Astrocyte of the cerebellum (primary cell): ENCODE measurements around the gene SYNM.

Experiments used
- DNase-seq: peaks from one replicate; pipeline ENCODE4 v3.0.0-alpha.2; 2011; ENCODE audit warnings: low read depth
- H3K4me3 ChIP-seq: 2 replicates; pipeline ENCODE4 v1.5.1; 2011; ENCODE audit warnings: mild to moderate bottlenecking, low read depth, low read length, moderate library complexity
- in situ Hi-C: cut with HindIII; loops from 2 replicates; pipeline ENCODE4 v1.10.0; 2017; ENCODE audit warnings: low sequenced_read_pairs
- TF ChIP-seq, protein P1 (sequence below): IDR thresholded peaks from 2 replicates; pipeline ENCODE4 v1.5.1; 2012; ENCODE audit warnings: low read length, low read depth, moderate library complexity, mild to moderate bottlenecking; ENCODE audit errors: missing control alignments

SYNM gene

DNA sequence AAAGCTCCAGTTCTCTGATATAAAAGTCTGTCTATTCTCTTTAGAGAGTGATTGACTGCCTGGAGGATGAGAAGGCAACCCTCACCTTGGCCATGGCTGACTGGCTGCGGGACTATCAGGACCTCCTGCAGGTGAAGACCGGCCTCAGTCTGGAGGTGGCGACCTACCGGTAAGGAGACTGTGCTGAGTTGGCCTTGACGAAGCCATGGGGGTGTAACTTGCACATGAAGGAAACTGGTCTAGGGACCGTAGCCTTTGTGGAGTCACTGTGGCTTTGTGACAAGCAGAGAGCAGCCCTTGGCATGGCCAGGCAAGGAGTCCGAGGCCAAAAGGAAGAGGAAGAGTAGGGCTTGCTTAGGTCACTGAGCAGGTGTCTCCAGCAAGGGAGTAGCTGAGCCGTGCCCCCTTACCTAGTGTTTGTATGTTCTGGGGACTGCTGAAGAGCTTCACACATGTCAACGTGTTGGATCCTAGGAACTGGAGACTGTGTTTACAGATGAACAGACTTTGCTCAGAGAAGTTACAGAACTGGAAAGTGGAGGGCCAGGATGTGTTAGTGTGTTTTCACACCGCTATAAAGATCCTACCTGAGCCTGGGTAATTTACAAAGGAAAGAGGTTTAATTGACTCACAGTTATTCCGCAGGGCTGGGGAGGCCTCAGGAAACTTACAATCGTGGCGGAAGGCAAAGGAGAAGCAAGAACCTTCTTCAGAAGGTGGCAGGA is 8.8 kb downstream of the SYNM start:
- DNase-seq = no peak
- TF ChIP-seq, protein P1, sequence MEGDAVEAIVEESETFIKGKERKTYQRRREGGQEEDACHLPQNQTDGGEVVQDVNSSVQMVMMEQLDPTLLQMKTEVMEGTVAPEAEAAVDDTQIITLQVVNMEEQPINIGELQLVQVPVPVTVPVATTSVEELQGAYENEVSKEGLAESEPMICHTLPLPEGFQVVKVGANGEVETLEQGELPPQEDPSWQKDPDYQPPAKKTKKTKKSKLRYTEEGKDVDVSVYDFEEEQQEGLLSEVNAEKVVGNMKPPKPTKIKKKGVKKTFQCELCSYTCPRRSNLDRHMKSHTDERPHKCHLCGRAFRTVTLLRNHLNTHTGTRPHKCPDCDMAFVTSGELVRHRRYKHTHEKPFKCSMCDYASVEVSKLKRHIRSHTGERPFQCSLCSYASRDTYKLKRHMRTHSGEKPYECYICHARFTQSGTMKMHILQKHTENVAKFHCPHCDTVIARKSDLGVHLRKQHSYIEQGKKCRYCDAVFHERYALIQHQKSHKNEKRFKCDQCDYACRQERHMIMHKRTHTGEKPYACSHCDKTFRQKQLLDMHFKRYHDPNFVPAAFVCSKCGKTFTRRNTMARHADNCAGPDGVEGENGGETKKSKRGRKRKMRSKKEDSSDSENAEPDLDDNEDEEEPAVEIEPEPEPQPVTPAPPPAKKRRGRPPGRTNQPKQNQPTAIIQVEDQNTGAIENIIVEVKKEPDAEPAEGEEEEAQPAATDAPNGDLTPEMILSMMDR = no peak
- in situ Hi-C loops = no loop called here
- no peak overlapping the region for H3K4me3 ChIP-seq

DNA sequence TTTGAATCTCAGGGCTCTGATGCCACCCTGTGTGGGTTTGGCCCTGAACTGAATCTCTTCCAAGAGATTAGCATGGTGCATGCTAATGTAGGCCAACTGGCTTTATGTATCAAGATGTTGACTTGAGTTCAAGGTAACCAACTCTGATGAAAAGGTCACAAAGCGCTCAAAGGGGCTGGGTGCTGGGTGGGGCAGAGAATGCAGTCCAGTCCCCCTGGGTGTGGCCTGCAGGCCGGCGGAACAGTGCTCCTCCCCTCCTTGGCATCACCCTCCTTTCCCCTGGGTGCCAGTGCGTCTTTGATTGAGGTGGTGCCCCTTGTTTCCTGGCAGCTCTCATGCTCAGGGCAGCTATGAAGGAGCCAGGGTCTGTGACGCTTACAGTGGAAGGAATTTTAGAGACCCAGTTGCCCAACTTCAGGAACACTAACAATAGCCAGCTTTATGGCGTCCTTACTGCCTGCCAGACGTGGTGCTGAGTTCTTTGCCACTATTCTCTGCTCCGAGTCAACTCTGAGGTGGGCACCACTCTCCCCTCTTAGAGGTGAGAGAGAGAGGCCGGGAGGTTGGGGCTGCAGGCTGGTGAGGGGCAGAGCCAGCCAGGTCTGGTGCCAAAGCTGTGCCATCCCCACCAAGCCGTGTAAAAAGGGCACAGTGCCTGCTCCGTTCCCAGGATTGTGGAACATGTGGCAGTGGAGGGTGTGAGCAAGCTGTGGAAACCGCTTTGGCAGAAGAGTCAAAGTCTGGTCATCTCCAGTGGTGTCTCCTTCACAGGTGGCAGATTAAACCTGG is 9.8 kb downstream of the SYNM start:
- in situ Hi-C loops = no loop called here
- TF ChIP-seq, protein P1 = no peak
- DNase-seq = no peak
- H3K4me3 ChIP-seq = no peak overlapping the region

DNA sequence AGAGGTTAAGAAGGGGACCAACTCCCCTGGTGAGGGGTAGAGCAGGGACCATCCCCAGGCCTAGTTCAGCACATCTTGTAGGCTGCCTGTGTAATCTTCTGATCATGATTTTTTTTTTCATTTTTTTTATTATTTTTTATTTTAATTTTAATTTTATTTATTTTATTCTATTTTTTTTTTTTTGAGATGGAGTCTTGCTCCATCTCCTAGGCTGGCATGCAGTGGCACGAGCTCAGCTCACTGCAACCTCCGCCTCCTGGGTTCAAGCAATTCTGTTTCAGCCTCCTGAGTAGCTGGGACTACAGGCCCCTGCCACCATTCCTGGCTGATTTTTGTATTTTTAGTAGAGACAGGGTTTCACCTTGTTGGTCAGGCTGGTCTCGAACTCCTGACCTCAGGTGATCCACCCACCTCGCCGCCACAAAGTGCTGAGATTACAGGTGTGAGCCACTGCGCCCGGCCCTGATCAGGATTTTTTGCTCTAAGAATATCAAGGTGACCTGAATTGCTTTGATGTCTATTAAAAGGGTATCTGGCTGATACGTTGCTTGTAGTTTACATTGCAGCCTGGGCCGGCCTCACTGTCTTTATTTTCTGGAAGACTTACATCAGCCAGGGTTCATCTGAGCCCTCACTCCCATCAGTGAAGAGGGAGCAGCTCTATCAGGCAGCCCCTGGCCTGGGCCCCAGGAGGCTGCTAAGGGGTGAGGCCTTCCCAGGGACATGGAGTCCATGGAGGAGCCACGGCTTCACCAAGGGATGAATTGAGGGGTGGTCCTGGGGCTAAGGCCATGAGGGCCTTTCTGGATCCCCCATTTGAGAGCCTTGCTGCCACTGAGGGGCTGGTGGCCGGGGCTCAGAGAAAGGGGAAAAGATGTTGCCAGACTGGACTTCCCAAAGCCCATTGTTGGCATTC is 10.7 kb downstream of the SYNM start:
- no peak for DNase-seq
- TF ChIP-seq, protein P1 = no peak
- in situ Hi-C loops = no loop called here
- no peak overlapping the region for H3K4me3 ChIP-seq

DNA sequence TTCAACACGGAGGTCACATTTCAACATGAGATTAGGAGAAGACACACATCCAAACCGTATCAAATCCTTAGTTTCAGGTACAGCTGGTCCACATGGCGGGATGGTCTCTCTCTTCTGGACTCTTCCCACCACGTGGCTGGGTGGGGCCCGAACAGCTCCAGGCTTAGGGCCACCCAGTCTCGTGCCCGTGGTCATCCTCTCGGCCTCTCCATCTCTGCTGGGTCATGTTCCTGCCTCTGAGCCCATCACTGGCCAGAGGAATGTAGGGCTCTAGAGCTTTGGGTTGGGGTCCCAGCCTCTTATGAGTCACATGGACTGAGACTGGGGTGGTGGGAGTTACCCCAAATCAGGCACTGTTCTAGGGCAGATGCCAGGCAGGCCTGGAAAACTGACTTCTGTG is 12.2 kb downstream of the SYNM start:
- in situ Hi-C loops = no loop called here
- no peak overlapping the region for H3K4me3 ChIP-seq
- no peak for DNase-seq
- TF ChIP-seq, protein P1 = no peak

DNA sequence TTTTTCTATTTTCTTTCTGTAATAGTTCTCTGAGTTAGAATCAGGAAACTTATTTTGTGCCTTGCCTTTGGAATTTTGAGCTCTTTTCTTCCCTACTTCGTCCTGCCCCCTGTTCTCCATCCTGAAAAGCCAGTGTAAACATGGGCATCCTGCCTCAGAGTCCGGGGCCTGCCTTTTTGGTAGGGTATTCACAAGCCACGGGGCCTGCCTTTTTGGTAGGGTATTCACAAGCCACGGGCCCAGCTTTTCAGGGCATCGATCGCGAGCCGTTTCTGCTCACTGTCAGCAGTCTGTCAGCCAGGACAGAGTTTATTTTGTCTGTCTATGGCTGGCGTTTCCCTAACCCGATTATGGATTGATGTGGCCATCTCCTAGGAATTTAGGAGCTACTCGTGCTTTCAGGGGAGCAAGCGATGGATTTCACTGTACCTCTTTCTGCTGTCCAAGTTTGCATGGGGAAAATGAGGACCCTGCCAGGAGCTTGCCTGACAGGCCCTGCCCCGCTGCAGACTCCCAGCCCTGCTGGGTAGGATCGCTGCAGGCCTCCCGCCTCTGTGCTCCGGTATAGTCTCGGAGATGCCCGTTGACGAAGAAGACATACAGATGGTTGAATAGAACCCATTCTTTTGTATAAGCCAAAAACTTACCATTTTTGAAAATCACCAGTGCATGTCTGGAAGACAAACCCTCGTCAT is 12.8 kb downstream of the SYNM start:
- in situ Hi-C loops = no loop called here
- no peak overlapping the region for H3K4me3 ChIP-seq
- no peak for DNase-seq
- TF ChIP-seq, protein P1 = no peak

DNA sequence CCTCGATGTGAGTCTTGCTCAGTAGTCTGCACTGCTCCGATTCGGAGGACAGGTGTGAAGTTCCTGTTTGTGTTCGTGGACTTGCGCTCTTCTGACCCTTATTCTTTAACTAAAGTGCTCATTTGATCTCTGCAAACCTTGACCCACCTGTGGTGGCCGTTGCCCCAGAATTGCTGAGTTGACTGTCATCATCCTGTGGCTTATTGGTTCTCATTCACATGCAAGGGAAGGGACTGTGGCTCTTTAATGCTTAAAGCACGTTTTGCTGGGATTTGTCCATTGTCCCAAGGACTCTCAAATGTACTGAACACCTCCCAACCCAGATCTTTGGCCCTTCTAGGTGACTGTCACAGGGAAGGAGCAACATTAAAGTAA is 13.4 kb downstream of the SYNM start:
- TF ChIP-seq, protein P1 = no peak
- DNase-seq = no peak
- no peak overlapping the region for H3K4me3 ChIP-seq
- in situ Hi-C loops = no loop called here
